ENCODE measurements around the gene RSU1.

Gene RSU1

GRCh38 chr10:16828114-16828568, 10.9 kb upstream of the RSU1 start (continued):
- no peak for TF ChIP-seq TSHZ2 (CRISPR knock-in tag; IDR thresholded peaks at IDR 0.05)
- no peak for TF ChIP-seq ZNF565 (CRISPR knock-in tag; conservative IDR thresholded peaks at IDR 0.05; ENCODE audit: low read depth)
- no peak for TF ChIP-seq ARNTL (CRISPR knock-in tag; IDR thresholded peaks at IDR 0.05; ENCODE audit: borderline replicate concordance, low read depth)
- no peak for TF ChIP-seq ZFP30 (CRISPR knock-in tag; IDR thresholded peaks at IDR 0.05)
- no peak for TF ChIP-seq PPARA (CRISPR knock-in tag; IDR thresholded peaks at IDR 0.05; ENCODE audit: borderline replicate concordance)
- TF ChIP-seq ZC3H10 (CRISPR knock-in tag; IDR thresholded peaks at IDR 0.05): no peak
- no peak for TF ChIP-seq OSR1 (CRISPR knock-in tag; IDR thresholded peaks at IDR 0.05)
- TF ChIP-seq TCF4 (CRISPR knock-in tag; IDR thresholded peaks at IDR 0.05; ENCODE audit: borderline replicate concordance): no peak
- TF ChIP-seq CSRNP3 (CRISPR knock-in tag; IDR thresholded peaks at IDR 0.05): no peak
- TF ChIP-seq ZNF8 (CRISPR knock-in tag; IDR thresholded peaks at IDR 0.05): no peak
- TF ChIP-seq TOX (CRISPR knock-in tag; IDR thresholded peaks at IDR 0.05; ENCODE audit: borderline replicate concordance): no peak
- no peak for TF ChIP-seq RARB (CRISPR knock-in tag; IDR thresholded peaks at IDR 0.05)
- no peak for TF ChIP-seq ISL1 (CRISPR knock-in tag; IDR thresholded peaks at IDR 0.05)

GRCh38 chr10:16827474-16827873, 10.2 kb upstream of the RSU1 start:
- peak; percentile 79 for ATAC-seq
- peak; percentile 60 for TF ChIP-seq ISL1 (CRISPR knock-in tag; IDR thresholded peaks at IDR 0.05)

- no peak for ATAC-seq
- TF ChIP-seq OSR1 (CRISPR knock-in tag; IDR thresholded peaks at IDR 0.05) (no peak), GLIS3 (CRISPR knock-in tag; IDR thresholded peaks at IDR 0.05) (no peak), PPARA (CRISPR knock-in tag; IDR thresholded peaks at IDR 0.05; ENCODE audit: borderline replicate concordance) (no peak), CSDC2 (CRISPR knock-in tag; IDR thresholded peaks at IDR 0.05) (no peak), BACH2 (CRISPR knock-in tag; IDR thresholded peaks at IDR 0.05; ENCODE audit: borderline replicate concordance) (no peak), ZC3H10 (CRISPR knock-in tag; IDR thresholded peaks at IDR 0.05) (no peak)
Observed at GRCh38 chr10:16822726-16823360, 5.6 kb upstream of the RSU1 start.

GRCh38 chr10:16822027-16822426, 4.8 kb upstream of the RSU1 start:
- no peak for ATAC-seq
- TF ChIP-seq CSDC2 (CRISPR knock-in tag; IDR thresholded peaks at IDR 0.05): no peak
- no peak for TF ChIP-seq ESRRG (CRISPR knock-in tag; IDR thresholded peaks at IDR 0.05)
- no peak for TF ChIP-seq ZNF565 (CRISPR knock-in tag; conservative IDR thresholded peaks at IDR 0.05; ENCODE audit: low read depth)
- TF ChIP-seq ARNTL (CRISPR knock-in tag; IDR thresholded peaks at IDR 0.05; ENCODE audit: borderline replicate concordance, low read depth): no peak
- no peak for TF ChIP-seq PATZ1 (CRISPR knock-in tag; IDR thresholded peaks at IDR 0.05; ENCODE audit: borderline replicate concordance)
- TF ChIP-seq ZFP3 (CRISPR knock-in tag; IDR thresholded peaks at IDR 0.05): no peak
- TF ChIP-seq TSHZ2 (CRISPR knock-in tag; IDR thresholded peaks at IDR 0.05): no peak
